MCF 10A (cell line): ENCODE data around the gene BAMBI. TPM values are rescaled to one million over a fixed set of nuclear protein-coding genes. Genes with fewer than 3 reads are reported as not detected.

Experiments
- BruUV-seq: library from RNA; stranded (reverse); fragments of 400-500 nt; replicated peaks from 2 replicates; lab custom pipeline; 2021; lab: Mats Ljungman, UMichigan
- CTCF ChIA-PET: fragments of 300-600 bp; sonication (Branson Sonifier 250); formaldehyde crosslinking; extraction: SDS; loops from one replicate; lab custom pipeline; 2021; ENCODE audit warnings: antibody characterized with exemption, inconsistent platforms; lab: Yijun Ruan, JAX
- POLR2A ChIA-PET: fragments of 300-600, 350-650 bp; sonication (Branson Sonifier 250); formaldehyde crosslinking; extraction: SDS; loops from one replicate; lab custom pipeline; 2020; ENCODE audit warnings: antibody characterized with exemption, inconsistent platforms; lab: Yijun Ruan, JAX
- DNase-seq: peaks from one replicate; pipeline ENCODE4 v3.0.0-alpha.2; 2018; ENCODE audit not compliant: unreplicated experiment
- H3K27ac Mint-ChIP-seq: one replicate; pipeline ENCODE4 v1.8.0; 2022; ENCODE audit warnings: mild to moderate bottlenecking, low read depth, mixed read lengths; ENCODE audit not compliant: unreplicated experiment
- H3K27me3 Mint-ChIP-seq: one replicate; pipeline ENCODE4 v1.8.0; 2022; ENCODE audit warnings: mixed read lengths; ENCODE audit not compliant: insufficient read depth, unreplicated experiment
- H3K36me3 Mint-ChIP-seq: one replicate; pipeline ENCODE4 v1.8.0; 2022; ENCODE audit warnings: mild to moderate bottlenecking, moderate library complexity, mixed read lengths; ENCODE audit not compliant: insufficient read depth, unreplicated experiment
- H3K4me1 Mint-ChIP-seq: one replicate; pipeline ENCODE4 v1.8.0; 2022; ENCODE audit warnings: mixed read lengths; ENCODE audit not compliant: insufficient read depth, unreplicated experiment
- H3K4me3 Mint-ChIP-seq: one replicate; pipeline ENCODE4 v1.8.0; 2022; ENCODE audit warnings: mild to moderate bottlenecking, moderate library complexity, mixed read lengths; ENCODE audit not compliant: unreplicated experiment
- H3K9me3 Mint-ChIP-seq: one replicate; pipeline ENCODE4 v1.8.0; 2022; ENCODE audit warnings: mixed read lengths; ENCODE audit not compliant: unreplicated experiment
- intact Hi-C: fragments of 100-400 bp; cut with micrococcal nuclease; formaldehyde crosslinking; loops from 2 replicates; pipeline ENCODE4 v1.14.1; 2022
- total RNA-seq: library from RNA; stranded (reverse); gene quantifications from 2 replicates; pipeline ENCODE4 v1.2.3, GENCODE V29; 2022
- TF ChIP-seq, protein P1 (sequence below): fragments of 200-600 bp; IDR thresholded peaks from one replicate; pipeline ENCODE4 v1.8.0; 2022; ENCODE audit warnings: antibody characterized with exemption, mild to moderate bottlenecking; ENCODE audit not compliant: unreplicated experiment

Gene BAMBI
- total RNA-seq, 1 experiment from 2014 or later = 31.6 TPM

DNA sequence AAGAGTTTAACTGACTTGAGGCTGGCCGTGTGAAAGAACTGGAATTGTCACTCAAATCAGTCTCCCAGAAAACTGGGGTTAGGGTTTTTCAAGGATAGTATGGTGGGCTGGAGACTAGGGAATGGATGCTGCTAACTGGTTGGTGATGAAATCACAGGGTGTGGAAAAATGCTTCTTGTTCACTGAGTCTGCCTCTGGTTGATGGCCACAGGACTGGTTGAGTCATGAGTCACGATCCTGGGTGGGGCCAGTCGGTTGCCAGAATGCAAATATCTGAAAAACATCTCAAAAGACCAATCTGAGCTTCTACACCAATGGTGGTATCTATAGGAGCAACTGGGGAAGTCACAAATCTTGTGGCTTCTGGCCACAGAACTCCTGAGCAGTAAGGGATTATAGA lies 16.3 kb upstream of the BAMBI start:
- no TSS peak for BruUV-seq
- peaks cover 11% of the 10 kb centered on the region for H3K4me1 Mint-ChIP-seq
- H3K27ac Mint-ChIP-seq = no peak overlapping the region
- no peak overlapping the region for H3K4me3 Mint-ChIP-seq
- no peaks in the 10 kb centered on the region for H3K36me3 Mint-ChIP-seq
- POLR2A ChIA-PET = no interaction called here
- peak; percentile 50 for DNase-seq
- H3K27me3 Mint-ChIP-seq = no peaks in the 10 kb centered on the region
- intact Hi-C loops = loop anchor here (5.0 kb wide), 1 partner anchor 731 kb away; no protein-coding TSS in a partner anchor
- CTCF ChIA-PET = interaction anchor here (0.5 to 3.3 kb wide), 4 partner anchors 33 to 666 kb away, joined by 3 to 19 read pairs (median 4); no protein-coding TSS in a partner anchor
- TF ChIP-seq, protein P1, sequence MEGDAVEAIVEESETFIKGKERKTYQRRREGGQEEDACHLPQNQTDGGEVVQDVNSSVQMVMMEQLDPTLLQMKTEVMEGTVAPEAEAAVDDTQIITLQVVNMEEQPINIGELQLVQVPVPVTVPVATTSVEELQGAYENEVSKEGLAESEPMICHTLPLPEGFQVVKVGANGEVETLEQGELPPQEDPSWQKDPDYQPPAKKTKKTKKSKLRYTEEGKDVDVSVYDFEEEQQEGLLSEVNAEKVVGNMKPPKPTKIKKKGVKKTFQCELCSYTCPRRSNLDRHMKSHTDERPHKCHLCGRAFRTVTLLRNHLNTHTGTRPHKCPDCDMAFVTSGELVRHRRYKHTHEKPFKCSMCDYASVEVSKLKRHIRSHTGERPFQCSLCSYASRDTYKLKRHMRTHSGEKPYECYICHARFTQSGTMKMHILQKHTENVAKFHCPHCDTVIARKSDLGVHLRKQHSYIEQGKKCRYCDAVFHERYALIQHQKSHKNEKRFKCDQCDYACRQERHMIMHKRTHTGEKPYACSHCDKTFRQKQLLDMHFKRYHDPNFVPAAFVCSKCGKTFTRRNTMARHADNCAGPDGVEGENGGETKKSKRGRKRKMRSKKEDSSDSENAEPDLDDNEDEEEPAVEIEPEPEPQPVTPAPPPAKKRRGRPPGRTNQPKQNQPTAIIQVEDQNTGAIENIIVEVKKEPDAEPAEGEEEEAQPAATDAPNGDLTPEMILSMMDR = no peak
- no peaks in the 10 kb centered on the region for H3K9me3 Mint-ChIP-seq

- H3K4me1 Mint-ChIP-seq = peaks cover 18% of the 10 kb centered on the region
- no peak overlapping the region for H3K27ac Mint-ChIP-seq
- H3K27me3 Mint-ChIP-seq = peaks cover 18% of the 10 kb centered on the region
- peak; percentile 84 for DNase-seq
- intact Hi-C loops = loop anchor here (1.0 to 5.0 kb wide), 5 partner anchors 35 to 729 kb away; no protein-coding TSS in a partner anchor
- H3K9me3 Mint-ChIP-seq = no peaks in the 10 kb centered on the region
- H3K36me3 Mint-ChIP-seq = no peaks in the 10 kb centered on the region
- no TSS peak for BruUV-seq
- no peak overlapping the region for H3K4me3 Mint-ChIP-seq
- POLR2A ChIA-PET = interaction anchor here (0.6 to 1.3 kb wide), 6 partner anchors 12 to 641 kb away, joined by 3 to 4 read pairs (median 3); no protein-coding TSS in a partner anchor
- TF ChIP-seq, protein P1 = peak; percentile 92
- CTCF ChIA-PET = interaction anchor here (0.6 to 3.4 kb wide), 23 partner anchors 8 to 653 kb away, joined by 3 to 23 read pairs (median 4); partner anchors contain the start of gene LYZL1
Measured at GRCh38 chr10:28663576-28664368, 13.5 kb upstream of the BAMBI start.

- Mint-ChIP-seq H3K4me3 (no peak overlapping the region), H3K9me3 (no peaks in the 10 kb centered on the region), H3K27me3 (peaks cover 22% of the 10 kb centered on the region), H3K27ac (no peak overlapping the region), H3K36me3 (no peaks in the 10 kb centered on the region), H3K4me1 (peaks cover 18% of the 10 kb centered on the region)
- DNase-seq = no peak
- intact Hi-C loops = loop anchor here (1.0 to 5.0 kb wide), 3 partner anchors 327 to 728 kb away; no protein-coding TSS in a partner anchor
- ChIA-PET CTCF (interaction anchor here (0.6 to 3.4 kb wide), 19 partner anchors 9 to 653 kb away, joined by 3 to 23 read pairs (median 4); no protein-coding TSS in a partner anchor), POLR2A (interaction anchor here (0.6 to 1.2 kb wide), 6 partner anchors 12 to 473 kb away, joined by 3 to 4 read pairs (median 3); no protein-coding TSS in a partner anchor)
- TF ChIP-seq, protein P1 = no peak
- BruUV-seq = no TSS peak
Measured at GRCh38 chr10:28664369-28664740, 13.0 kb upstream of the BAMBI start.

DNA sequence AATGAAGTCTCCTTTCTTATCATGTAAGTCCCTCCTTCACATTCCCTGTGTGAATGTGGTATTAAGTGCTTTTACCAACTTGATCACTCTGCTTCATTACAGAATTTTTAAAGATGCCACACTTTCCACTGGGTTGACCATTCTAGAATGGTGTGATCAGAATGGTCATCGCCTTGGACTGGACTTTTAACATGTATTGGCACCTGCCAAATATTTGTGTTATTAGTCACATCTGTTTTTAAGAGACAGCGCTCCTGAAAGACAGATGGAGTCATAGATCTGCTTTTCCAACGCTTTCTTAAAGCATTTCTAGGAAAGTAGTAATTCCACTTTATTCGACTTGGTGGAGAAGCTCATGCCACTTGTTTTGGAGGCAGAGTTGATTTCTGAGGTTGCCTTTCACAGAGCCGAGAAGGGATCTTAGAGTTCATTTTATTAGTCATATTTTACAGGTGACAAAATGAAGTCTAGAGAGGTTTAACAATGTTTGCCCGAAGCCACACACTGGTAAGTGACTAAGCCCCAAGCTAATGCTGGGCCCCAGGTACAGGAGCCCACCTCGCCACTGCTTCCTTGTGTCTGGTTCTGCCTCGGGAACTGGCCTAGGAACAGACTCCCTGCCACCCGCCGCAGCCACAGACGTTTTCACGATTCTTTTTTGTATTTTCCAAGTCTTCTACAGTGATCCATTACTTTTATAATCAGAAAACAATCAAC lies 10.4 kb upstream of the BAMBI start:
- CTCF ChIA-PET = interaction anchor here (0.6 to 0.9 kb wide), 3 partner anchors 324 to 462 kb away, joined by 3 to 4 read pairs (median 3); no protein-coding TSS in a partner anchor
- no peak for DNase-seq
- POLR2A ChIA-PET = no interaction called here
- H3K27ac Mint-ChIP-seq = no peak overlapping the region
- H3K4me1 Mint-ChIP-seq = peaks cover 11% of the 10 kb centered on the region
- peaks cover 28% of the 10 kb centered on the region for H3K27me3 Mint-ChIP-seq
- BruUV-seq = no TSS peak
- TF ChIP-seq, protein P1 = no peak
- intact Hi-C loops = no loop called here
- H3K4me3 Mint-ChIP-seq = no peak overlapping the region
- H3K9me3 Mint-ChIP-seq = no peaks in the 10 kb centered on the region
- no peaks in the 10 kb centered on the region for H3K36me3 Mint-ChIP-seq
